Esophagus squamous epithelium (tissue), 5 donors: Measurements from ENCODE around the gene SCIN. TPM values are rescaled to one million over a fixed set of nuclear protein-coding genes. Genes with fewer than 3 reads are reported as not detected.
A peak's percentile ranks its signal among the peaks of the same experiment; 100 is the strongest.

Experiments
- DNase-seq: peaks from one replicate; lab custom pipeline; 2025; lab: John Stamatoyannopoulos, UW
- H3K27ac ChIP-seq, 4 donors: fragments of 200-600 bp; sonication (generic); one replicate each; pipeline ENCODE4 v1.5.1; 2016 to 2019; ENCODE audit warnings: mild to moderate bottlenecking in 1 of 4
- H3K27me3 ChIP-seq, 4 donors: fragments of 200-600 bp; sonication (generic); 1 replicate in 3 of 4; 2 replicates in 1 of 4; pipeline versions ENCODE4 v1.5.1 to v1.6.0; 2017 to 2021; ENCODE audit warnings: antibody characterized with exemption in 1 of 4
- H3K36me3 ChIP-seq, 3 donors: fragments of 200-600 bp; sonication (generic); one replicate each; pipeline ENCODE4 v1.5.1; 2016 to 2019
- H3K4me1 ChIP-seq, 3 donors: fragments of 200-600 bp; sonication (generic); one replicate each; pipeline ENCODE4 v1.5.1; 2017 to 2019
- H3K4me3 ChIP-seq, 4 donors: fragments of 200-600 bp; sonication (generic); 1 replicate in 3 of 4; 2 replicates in 1 of 4; pipeline ENCODE4 v1.5.1; 2016 to 2019; ENCODE audit warnings: mild to moderate bottlenecking in 2 of 4, moderate library complexity in 1 of 4
- H3K9me3 ChIP-seq, 3 donors: fragments of 200-600 bp; sonication (generic); one replicate each; pipeline ENCODE4 v1.5.1; 2016 to 2019
- CTCF ChIP-seq, 6 experiments: fragments of 450-650 bp in 4 of 6; fragments of 200-600 bp in 2 of 6; sonication (generic) in 2 of 6; IDR thresholded peaks; one replicate each; pipeline ENCODE4 v1.5.1; 2016 to 2019; ENCODE audit warnings: antibody characterized with exemption in 6 of 6, mild to moderate bottlenecking in 4 of 6, moderate library complexity in 4 of 6
- POLR2A ChIP-seq, 4 donors: fragments of 450-650 bp; IDR thresholded peaks; one replicate each; pipeline ENCODE4 v1.6.1; 2017; ENCODE audit warnings: antibody characterized with exemption in 4 of 4, mild to moderate bottlenecking in 4 of 4, moderate library complexity in 3 of 4
- WGBS, 2 donors: methylation state at CpG; one replicate each; pipeline ENCODE4 v1.1.5; 2018; 5-methylcytosine and 5-hydroxymethylcytosine counted together
- intact Hi-C: fragments of 100-400 bp; cut with DNase I; formaldehyde crosslinking; loops from one replicate; pipeline ENCODE4 v1.15.0; 2022
- total RNA-seq, 4 donors: library from RNA; depleted of rRNA; stranded (reverse); fragments of >200 nt; gene quantifications; one replicate each; pipeline ENCODE4 v1.1.0, GENCODE V29; 2016
- donor health status: DM: yes; HTN: yes; CAD: no.

SCIN gene
- total RNA-seq, 4 donors from 2014 or later: 3.4 to 38.4 (median 25.9) TPM

GRCh38 chr7:12567015-12567414, 3.5 kb upstream of the SCIN start:
- intact Hi-C loops: no loop called here
- Histone ChIP-seq H3K4me3 (no peak overlapping the region), H3K9me3 (no peaks in the 10 kb centered on the region), H3K36me3 (no peaks in the 10 kb centered on the region), H3K4me1 (peaks cover 4 to 24% (median 12%) of the 10 kb centered on the region in 3 donors), H3K27me3 (peaks cover 0 to 29% (median 0%) of the 10 kb centered on the region in 4 donors), H3K27ac (no peak overlapping the region)
- DNase-seq: no peak
- TF ChIP-seq POLR2A (IDR thresholded peaks at IDR 0.05): no peak
- TF ChIP-seq CTCF (IDR thresholded peaks at IDR 0.05): no peak
- 30 to 43% methylated on average over 1 of the region's 1 CpG for WGBS, 2 donors

- peak overlapping the region in 2 of 4 donors; percentile 74 to 78 for H3K27ac ChIP-seq
Observed at GRCh38 chr7:12569673-12570072, 847 bp upstream of the SCIN start.

GRCh38 chr7:12570168-12570533, 369 bp upstream of the SCIN start:
- TF ChIP-seq POLR2A (IDR thresholded peaks at IDR 0.05) (no peak), CTCF (IDR thresholded peaks at IDR 0.05) (no peak)
- 0 to 5% methylated on average over 6 to 10 of the region's 10 CpGs for WGBS, 2 donors
- Histone ChIP-seq H3K36me3 (no peaks in the 10 kb centered on the region), H3K4me3 (peak overlapping the region; percentile 36 to 69 (median 56)), H3K27ac (peak overlapping the region; percentile 18 to 78 (median 70)), H3K4me1 (peaks cover 4 to 38% (median 12%) of the 10 kb centered on the region in 3 donors), H3K9me3 (no peaks in the 10 kb centered on the region), H3K27me3 (peaks cover 0 to 29% (median 0%) of the 10 kb centered on the region in 4 donors)
- no peak for DNase-seq
- intact Hi-C loops: no loop called here

More at GRCh38 chr7:12569673-12570072, 847 bp upstream of the SCIN start:
- H3K27me3 ChIP-seq: peaks cover 0 to 29% (median 0%) of the 10 kb centered on the region in 4 donors
- DNase-seq: no peak
- H3K4me3 ChIP-seq: peak overlapping the region in 3 of 4 donors; percentile 55 to 69 (median 56)
- intact Hi-C loops: no loop called here
- 16 to 18% methylated on average over 5 of the region's 5 CpGs for WGBS, 2 donors
- no peaks in the 10 kb centered on the region for H3K36me3 ChIP-seq
- TF ChIP-seq CTCF (IDR thresholded peaks at IDR 0.05): no peak
- no peak for TF ChIP-seq POLR2A (IDR thresholded peaks at IDR 0.05)
- H3K9me3 ChIP-seq: no peaks in the 10 kb centered on the region
- H3K4me1 ChIP-seq: peaks cover 4 to 38% (median 12%) of the 10 kb centered on the region in 3 donors

GRCh38 chr7:12571691-12572090, 1.2 kb downstream of the SCIN start:
- Histone ChIP-seq H3K4me3 (peak overlapping the region in 2 of 4 donors; percentile 55 to 56), H3K27ac (peak overlapping the region in 2 of 4 donors; percentile 74 to 78), H3K4me1 (peaks cover 4 to 38% (median 12%) of the 10 kb centered on the region in 3 donors), H3K36me3 (no peaks in the 10 kb centered on the region), H3K27me3 (peaks cover 0 to 29% (median 0%) of the 10 kb centered on the region in 4 donors), H3K9me3 (no peaks in the 10 kb centered on the region)
- DNase-seq: no peak
- 65 to 68% methylated on average over 5 of the region's 5 CpGs for WGBS, 2 donors
- TF ChIP-seq POLR2A (IDR thresholded peaks at IDR 0.05) (no peak), CTCF (IDR thresholded peaks at IDR 0.05) (no peak)
- intact Hi-C loops: no loop called here

GRCh38 chr7:12572941-12573575, 2.5 kb downstream of the SCIN start:
- WGBS, 2 donors: 38 to 67% methylated on average over 2 of the region's 2 CpGs
- no peak for DNase-seq
- intact Hi-C loops: no loop called here
- H3K36me3 ChIP-seq: no peaks in the 10 kb centered on the region
- TF ChIP-seq POLR2A (IDR thresholded peaks at IDR 0.05): no peak
- TF ChIP-seq CTCF (IDR thresholded peaks at IDR 0.05): no peak
- peaks cover 0 to 29% (median 0%) of the 10 kb centered on the region in 4 donors for H3K27me3 ChIP-seq
- H3K4me1 ChIP-seq: peaks cover 4 to 38% (median 12%) of the 10 kb centered on the region in 3 donors
- H3K9me3 ChIP-seq: no peaks in the 10 kb centered on the region
- H3K27ac ChIP-seq: peak overlapping the region in 2 of 4 donors; percentile 40 to 66
- peak overlapping the region in 1 of 4 donors; percentile 10 for H3K4me3 ChIP-seq
